Measurements from ENCODE around the gene MAD2L1.

DNA sequence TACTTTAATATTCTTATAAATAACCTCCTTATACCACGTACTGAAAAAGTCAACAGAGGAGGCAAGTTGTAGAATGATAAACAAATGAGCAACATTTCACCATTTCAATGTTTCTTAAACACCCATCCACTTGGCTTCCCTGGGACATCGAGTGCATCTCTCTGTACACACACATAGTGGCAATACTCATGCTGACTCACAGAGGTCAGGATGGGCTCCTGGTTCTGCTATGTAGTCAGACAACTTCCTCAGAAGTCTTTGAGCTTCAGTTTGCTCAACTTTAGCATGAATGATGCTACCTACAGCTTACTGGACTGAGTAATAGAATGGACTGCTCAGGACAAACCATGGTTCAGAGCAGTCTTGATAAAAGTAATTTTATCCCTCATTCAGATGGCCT, 56.9 kb downstream of the MAD2L1 start:
- TF ChIP-seq EP300 (IDR thresholded peaks at IDR 0.05): no peak
- TF ChIP-seq, protein P1, sequence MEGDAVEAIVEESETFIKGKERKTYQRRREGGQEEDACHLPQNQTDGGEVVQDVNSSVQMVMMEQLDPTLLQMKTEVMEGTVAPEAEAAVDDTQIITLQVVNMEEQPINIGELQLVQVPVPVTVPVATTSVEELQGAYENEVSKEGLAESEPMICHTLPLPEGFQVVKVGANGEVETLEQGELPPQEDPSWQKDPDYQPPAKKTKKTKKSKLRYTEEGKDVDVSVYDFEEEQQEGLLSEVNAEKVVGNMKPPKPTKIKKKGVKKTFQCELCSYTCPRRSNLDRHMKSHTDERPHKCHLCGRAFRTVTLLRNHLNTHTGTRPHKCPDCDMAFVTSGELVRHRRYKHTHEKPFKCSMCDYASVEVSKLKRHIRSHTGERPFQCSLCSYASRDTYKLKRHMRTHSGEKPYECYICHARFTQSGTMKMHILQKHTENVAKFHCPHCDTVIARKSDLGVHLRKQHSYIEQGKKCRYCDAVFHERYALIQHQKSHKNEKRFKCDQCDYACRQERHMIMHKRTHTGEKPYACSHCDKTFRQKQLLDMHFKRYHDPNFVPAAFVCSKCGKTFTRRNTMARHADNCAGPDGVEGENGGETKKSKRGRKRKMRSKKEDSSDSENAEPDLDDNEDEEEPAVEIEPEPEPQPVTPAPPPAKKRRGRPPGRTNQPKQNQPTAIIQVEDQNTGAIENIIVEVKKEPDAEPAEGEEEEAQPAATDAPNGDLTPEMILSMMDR (IDR thresholded peaks at IDR 0.05): no peak
